K562 (cell line): Measurements from ENCODE around the gene PRELID1. TPM values are rescaled to one million over a fixed set of nuclear protein-coding genes. Genes with fewer than 3 reads are reported as not detected.
A peak's percentile ranks its signal among the peaks of the same experiment; 100 is the strongest.

Experiments used
- GTF2F1 ChIP-seq: IDR thresholded peaks from 2 replicates; pipeline ENCODE4 v1.6.1; 2011; ENCODE audit warnings: low read depth, low read length, improper control_type of control experiment
- POLR2A ChIP-seq: fragments of 450-650 bp; conservative IDR thresholded peaks from 2 replicates; pipeline ENCODE4 v1.6.1; 2016
- TFAM ChIP-seq: fragments of 250-450 bp; sonication (Bioruptor Pico); conservative IDR thresholded peaks from 2 replicates; pipeline ENCODE4 v1.5.0; 2021; ENCODE audit warnings: mild to moderate bottlenecking, moderate library complexity
- ZSCAN29 ChIP-seq: fragments of 450-650 bp; IDR thresholded peaks from 2 replicates; pipeline ENCODE4 v1.6.1; 2017
- polyA plus RNA-seq, 8 experiments: library from polyadenylated mRNA; depleted of rRNA in 4 of 8; stranded (reverse) in 5 of 8; unstranded in 3 of 8; fragments of >200 nt; fragmentation: Nextera tagmentation in 2 of 8; fragmentation: Illumina TruSeq in 1 of 8; extraction: Ambion mirVana in 2 of 8; extraction: Trizol in 1 of 8; gene quantifications; 2 replicates each; pipeline versions ENCODE4 v1.2.1 to v1.2.3, GENCODE V29; 2011 to 2014; ENCODE audit warnings: inconsistent platforms in 1 of 8, missing spikeins in 1 of 8
- total RNA-seq, 7 experiments: library from RNA; depleted of rRNA in 6 of 7; stranded (reverse); fragments of >200 nt in 6 of 7; fragmentation: Illumina TruSeq in 2 of 7; extraction: Trizol in 2 of 7; gene quantifications; 2 replicates each; pipeline versions ENCODE4 v1.2.1 to v1.2.3, GENCODE V29; 2011 to 2021; ENCODE audit warnings: low replicate concordance in 1 of 7
- TF ChIP-seq, protein P1 (sequence below): sonication (generic); formaldehyde crosslinking; IDR thresholded peaks from 2 replicates; pipeline ENCODE4 v1.8.1; 2023; ENCODE audit warnings: mild to moderate bottlenecking, missing genetic modification reagents
- TF ChIP-seq, protein P2 (sequence below): IDR thresholded peaks from 2 replicates; pipeline ENCODE4 v1.6.1; 2011; ENCODE audit warnings: borderline replicate concordance, low read depth, mild to moderate bottlenecking, moderate library complexity, low read length; ENCODE audit not compliant: insufficient read depth, poor library complexity, severe bottlenecking
- TF ChIP-seq, protein P3 (sequence below): fragments of 450-650 bp; IDR thresholded peaks from 2 replicates; pipeline ENCODE4 v1.6.1; 2016; ENCODE audit warnings: mild to moderate bottlenecking, moderate library complexity
- TF ChIP-seq, protein P4 (sequence below), 3 experiments: IDR thresholded peaks in 2 of 3; conservative IDR thresholded peaks in 1 of 3; 2 replicates each; pipeline ENCODE4 v1.5.1; 2011 to 2012; ENCODE audit warnings: low read length in 3 of 3, mild to moderate bottlenecking in 3 of 3, control low read depth in 2 of 3, improper control_type of control experiment in 1 of 3, inconsistent platforms in 1 of 3, low read depth in 1 of 3, mixed read lengths in 1 of 3, moderate library complexity in 1 of 3; ENCODE audit not compliant: insufficient read depth in 2 of 3

The PRELID1 gene
- total and polyA plus RNA-seq, 9 of the 15 experiments (the other 6 are each of a cell fraction or from before 2014, with no cell fraction given), result 40.1 to 484 (median 340) TPM

DNA sequence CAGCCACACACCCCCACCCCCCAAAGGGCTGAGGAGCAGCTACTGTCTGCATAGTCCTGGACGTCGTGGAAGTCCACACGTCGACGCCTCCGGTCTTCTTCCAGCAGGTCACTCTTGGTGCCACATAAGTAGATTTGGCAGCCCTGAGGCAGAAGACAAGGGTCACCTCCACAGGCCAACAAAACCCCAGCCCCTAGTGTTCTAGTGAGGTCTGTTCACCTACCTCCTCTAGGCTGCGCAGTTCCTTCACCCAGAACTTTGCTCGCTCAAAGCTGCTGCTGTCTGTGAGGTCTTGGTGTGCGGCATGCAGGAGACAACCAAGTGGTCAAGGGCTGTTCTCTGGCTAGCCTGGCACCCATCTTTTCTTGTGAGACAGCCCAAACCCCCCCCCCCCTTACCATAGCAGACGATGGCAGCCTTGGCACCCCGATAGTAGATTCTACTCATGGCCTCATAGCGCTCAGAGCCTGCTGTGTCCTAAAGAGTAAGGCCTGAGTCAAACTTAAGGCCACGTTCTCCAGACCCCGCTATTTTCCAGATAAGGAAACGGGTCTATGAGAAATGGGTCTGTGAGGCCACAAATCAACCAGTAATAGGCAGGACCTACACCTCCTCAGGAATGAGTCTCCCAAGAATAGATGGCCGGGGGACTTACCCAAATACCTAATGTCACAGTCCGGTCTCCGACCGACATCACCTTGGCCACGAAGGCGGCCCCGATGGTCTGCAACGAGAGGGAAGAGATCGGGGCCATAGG, 1.1 kb upstream of the PRELID1 start (continued):
- TF ChIP-seq, protein P1, sequence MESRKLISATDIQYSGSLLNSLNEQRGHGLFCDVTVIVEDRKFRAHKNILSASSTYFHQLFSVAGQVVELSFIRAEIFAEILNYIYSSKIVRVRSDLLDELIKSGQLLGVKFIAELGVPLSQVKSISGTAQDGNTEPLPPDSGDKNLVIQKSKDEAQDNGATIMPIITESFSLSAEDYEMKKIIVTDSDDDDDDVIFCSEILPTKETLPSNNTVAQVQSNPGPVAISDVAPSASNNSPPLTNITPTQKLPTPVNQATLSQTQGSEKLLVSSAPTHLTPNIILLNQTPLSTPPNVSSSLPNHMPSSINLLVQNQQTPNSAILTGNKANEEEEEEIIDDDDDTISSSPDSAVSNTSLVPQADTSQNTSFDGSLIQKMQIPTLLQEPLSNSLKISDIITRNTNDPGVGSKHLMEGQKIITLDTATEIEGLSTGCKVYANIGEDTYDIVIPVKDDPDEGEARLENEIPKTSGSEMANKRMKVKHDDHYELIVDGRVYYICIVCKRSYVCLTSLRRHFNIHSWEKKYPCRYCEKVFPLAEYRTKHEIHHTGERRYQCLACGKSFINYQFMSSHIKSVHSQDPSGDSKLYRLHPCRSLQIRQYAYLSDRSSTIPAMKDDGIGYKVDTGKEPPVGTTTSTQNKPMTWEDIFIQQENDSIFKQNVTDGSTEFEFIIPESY (CRISPR knock-in tag), result 0 out of 2 replicates have a peak, but pooled peaks have one; percentile 26
- TF ChIP-seq, protein P2, sequence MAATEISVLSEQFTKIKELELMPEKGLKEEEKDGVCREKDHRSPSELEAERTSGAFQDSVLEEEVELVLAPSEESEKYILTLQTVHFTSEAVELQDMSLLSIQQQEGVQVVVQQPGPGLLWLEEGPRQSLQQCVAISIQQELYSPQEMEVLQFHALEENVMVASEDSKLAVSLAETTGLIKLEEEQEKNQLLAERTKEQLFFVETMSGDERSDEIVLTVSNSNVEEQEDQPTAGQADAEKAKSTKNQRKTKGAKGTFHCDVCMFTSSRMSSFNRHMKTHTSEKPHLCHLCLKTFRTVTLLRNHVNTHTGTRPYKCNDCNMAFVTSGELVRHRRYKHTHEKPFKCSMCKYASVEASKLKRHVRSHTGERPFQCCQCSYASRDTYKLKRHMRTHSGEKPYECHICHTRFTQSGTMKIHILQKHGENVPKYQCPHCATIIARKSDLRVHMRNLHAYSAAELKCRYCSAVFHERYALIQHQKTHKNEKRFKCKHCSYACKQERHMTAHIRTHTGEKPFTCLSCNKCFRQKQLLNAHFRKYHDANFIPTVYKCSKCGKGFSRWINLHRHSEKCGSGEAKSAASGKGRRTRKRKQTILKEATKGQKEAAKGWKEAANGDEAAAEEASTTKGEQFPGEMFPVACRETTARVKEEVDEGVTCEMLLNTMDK, result peak; percentile 35
- no peak for TF ChIP-seq TFAM
- no peak for TF ChIP-seq GTF2F1
- TF ChIP-seq, protein P3, sequence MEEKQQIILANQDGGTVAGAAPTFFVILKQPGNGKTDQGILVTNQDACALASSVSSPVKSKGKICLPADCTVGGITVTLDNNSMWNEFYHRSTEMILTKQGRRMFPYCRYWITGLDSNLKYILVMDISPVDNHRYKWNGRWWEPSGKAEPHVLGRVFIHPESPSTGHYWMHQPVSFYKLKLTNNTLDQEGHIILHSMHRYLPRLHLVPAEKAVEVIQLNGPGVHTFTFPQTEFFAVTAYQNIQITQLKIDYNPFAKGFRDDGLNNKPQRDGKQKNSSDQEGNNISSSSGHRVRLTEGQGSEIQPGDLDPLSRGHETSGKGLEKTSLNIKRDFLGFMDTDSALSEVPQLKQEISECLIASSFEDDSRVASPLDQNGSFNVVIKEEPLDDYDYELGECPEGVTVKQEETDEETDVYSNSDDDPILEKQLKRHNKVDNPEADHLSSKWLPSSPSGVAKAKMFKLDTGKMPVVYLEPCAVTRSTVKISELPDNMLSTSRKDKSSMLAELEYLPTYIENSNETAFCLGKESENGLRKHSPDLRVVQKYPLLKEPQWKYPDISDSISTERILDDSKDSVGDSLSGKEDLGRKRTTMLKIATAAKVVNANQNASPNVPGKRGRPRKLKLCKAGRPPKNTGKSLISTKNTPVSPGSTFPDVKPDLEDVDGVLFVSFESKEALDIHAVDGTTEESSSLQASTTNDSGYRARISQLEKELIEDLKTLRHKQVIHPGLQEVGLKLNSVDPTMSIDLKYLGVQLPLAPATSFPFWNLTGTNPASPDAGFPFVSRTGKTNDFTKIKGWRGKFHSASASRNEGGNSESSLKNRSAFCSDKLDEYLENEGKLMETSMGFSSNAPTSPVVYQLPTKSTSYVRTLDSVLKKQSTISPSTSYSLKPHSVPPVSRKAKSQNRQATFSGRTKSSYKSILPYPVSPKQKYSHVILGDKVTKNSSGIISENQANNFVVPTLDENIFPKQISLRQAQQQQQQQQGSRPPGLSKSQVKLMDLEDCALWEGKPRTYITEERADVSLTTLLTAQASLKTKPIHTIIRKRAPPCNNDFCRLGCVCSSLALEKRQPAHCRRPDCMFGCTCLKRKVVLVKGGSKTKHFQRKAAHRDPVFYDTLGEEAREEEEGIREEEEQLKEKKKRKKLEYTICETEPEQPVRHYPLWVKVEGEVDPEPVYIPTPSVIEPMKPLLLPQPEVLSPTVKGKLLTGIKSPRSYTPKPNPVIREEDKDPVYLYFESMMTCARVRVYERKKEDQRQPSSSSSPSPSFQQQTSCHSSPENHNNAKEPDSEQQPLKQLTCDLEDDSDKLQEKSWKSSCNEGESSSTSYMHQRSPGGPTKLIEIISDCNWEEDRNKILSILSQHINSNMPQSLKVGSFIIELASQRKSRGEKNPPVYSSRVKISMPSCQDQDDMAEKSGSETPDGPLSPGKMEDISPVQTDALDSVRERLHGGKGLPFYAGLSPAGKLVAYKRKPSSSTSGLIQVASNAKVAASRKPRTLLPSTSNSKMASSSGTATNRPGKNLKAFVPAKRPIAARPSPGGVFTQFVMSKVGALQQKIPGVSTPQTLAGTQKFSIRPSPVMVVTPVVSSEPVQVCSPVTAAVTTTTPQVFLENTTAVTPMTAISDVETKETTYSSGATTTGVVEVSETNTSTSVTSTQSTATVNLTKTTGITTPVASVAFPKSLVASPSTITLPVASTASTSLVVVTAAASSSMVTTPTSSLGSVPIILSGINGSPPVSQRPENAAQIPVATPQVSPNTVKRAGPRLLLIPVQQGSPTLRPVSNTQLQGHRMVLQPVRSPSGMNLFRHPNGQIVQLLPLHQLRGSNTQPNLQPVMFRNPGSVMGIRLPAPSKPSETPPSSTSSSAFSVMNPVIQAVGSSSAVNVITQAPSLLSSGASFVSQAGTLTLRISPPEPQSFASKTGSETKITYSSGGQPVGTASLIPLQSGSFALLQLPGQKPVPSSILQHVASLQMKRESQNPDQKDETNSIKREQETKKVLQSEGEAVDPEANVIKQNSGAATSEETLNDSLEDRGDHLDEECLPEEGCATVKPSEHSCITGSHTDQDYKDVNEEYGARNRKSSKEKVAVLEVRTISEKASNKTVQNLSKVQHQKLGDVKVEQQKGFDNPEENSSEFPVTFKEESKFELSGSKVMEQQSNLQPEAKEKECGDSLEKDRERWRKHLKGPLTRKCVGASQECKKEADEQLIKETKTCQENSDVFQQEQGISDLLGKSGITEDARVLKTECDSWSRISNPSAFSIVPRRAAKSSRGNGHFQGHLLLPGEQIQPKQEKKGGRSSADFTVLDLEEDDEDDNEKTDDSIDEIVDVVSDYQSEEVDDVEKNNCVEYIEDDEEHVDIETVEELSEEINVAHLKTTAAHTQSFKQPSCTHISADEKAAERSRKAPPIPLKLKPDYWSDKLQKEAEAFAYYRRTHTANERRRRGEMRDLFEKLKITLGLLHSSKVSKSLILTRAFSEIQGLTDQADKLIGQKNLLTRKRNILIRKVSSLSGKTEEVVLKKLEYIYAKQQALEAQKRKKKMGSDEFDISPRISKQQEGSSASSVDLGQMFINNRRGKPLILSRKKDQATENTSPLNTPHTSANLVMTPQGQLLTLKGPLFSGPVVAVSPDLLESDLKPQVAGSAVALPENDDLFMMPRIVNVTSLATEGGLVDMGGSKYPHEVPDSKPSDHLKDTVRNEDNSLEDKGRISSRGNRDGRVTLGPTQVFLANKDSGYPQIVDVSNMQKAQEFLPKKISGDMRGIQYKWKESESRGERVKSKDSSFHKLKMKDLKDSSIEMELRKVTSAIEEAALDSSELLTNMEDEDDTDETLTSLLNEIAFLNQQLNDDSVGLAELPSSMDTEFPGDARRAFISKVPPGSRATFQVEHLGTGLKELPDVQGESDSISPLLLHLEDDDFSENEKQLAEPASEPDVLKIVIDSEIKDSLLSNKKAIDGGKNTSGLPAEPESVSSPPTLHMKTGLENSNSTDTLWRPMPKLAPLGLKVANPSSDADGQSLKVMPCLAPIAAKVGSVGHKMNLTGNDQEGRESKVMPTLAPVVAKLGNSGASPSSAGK, result peak; percentile 14; the same call in 1 of the 2 replicates
- TF ChIP-seq POLR2A, result no peak
- TF ChIP-seq, protein P4, sequence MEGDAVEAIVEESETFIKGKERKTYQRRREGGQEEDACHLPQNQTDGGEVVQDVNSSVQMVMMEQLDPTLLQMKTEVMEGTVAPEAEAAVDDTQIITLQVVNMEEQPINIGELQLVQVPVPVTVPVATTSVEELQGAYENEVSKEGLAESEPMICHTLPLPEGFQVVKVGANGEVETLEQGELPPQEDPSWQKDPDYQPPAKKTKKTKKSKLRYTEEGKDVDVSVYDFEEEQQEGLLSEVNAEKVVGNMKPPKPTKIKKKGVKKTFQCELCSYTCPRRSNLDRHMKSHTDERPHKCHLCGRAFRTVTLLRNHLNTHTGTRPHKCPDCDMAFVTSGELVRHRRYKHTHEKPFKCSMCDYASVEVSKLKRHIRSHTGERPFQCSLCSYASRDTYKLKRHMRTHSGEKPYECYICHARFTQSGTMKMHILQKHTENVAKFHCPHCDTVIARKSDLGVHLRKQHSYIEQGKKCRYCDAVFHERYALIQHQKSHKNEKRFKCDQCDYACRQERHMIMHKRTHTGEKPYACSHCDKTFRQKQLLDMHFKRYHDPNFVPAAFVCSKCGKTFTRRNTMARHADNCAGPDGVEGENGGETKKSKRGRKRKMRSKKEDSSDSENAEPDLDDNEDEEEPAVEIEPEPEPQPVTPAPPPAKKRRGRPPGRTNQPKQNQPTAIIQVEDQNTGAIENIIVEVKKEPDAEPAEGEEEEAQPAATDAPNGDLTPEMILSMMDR (IDR thresholded peaks at IDR 0.05 in 2 of 3, conservative IDR thresholded peaks at IDR 0.05 in 1 of 3; ENCODE audit: insufficient read depth in 2 of 3, low read depth in 1 of 3, low read length in 3 of 3), result peak; percentile 53 to 74 (median 61)
- TF ChIP-seq ZSCAN29, result no peak
